Neutrophil (primary cell): Measurements from ENCODE around the gene GUCY1A1.

Experiments
- H3K27ac ChIP-seq: fragments of 200-600 bp; sonication (generic); 2 replicates; pipeline ENCODE4 v1.5.1; 2016; ENCODE audit warnings: mild to moderate bottlenecking, moderate library complexity
- H3K27me3 ChIP-seq: fragments of 200-600 bp; sonication (generic); 2 replicates; pipeline ENCODE4 v1.6.0; 2016; ENCODE audit warnings: mild to moderate bottlenecking
- H3K36me3 ChIP-seq: fragments of 200-600 bp; sonication (generic); 2 replicates; pipeline ENCODE4 v1.5.1; 2017
- H3K4me1 ChIP-seq, 2 experiments: fragments of 200-600 bp in 1 of 2; sonication (generic) in 1 of 2; 1 replicate in 1 of 2; 2 replicates in 1 of 2; pipeline versions ENCODE4 v1.5.1 to v1.6.1; 2013 to 2016; ENCODE audit warnings: low read depth in 1 of 2, low read length in 1 of 2, mild to moderate bottlenecking in 1 of 2, moderate library complexity in 1 of 2; ENCODE audit not compliant: control insufficient read depth in 1 of 2, insufficient read depth in 1 of 2
- H3K4me3 ChIP-seq, 2 experiments: fragments of 200-600 bp in 1 of 2; sonication (generic) in 1 of 2; 1 replicate in 1 of 2; 2 replicates in 1 of 2; pipeline ENCODE4 v1.5.1; 2013 to 2016; ENCODE audit warnings: low read depth in 1 of 2, low read length in 1 of 2, mild to moderate bottlenecking in 1 of 2, moderate library complexity in 1 of 2
- H3K9me3 ChIP-seq: fragments of 200-600 bp; sonication (generic); 2 replicates; pipeline ENCODE4 v1.5.1; 2016
- CTCF ChIP-seq: fragments of 200-600 bp; sonication (generic); IDR thresholded peaks from 2 replicates; pipeline ENCODE4 v1.5.1; 2016; ENCODE audit warnings: antibody characterized with exemption

GUCY1A1 gene

DNA sequence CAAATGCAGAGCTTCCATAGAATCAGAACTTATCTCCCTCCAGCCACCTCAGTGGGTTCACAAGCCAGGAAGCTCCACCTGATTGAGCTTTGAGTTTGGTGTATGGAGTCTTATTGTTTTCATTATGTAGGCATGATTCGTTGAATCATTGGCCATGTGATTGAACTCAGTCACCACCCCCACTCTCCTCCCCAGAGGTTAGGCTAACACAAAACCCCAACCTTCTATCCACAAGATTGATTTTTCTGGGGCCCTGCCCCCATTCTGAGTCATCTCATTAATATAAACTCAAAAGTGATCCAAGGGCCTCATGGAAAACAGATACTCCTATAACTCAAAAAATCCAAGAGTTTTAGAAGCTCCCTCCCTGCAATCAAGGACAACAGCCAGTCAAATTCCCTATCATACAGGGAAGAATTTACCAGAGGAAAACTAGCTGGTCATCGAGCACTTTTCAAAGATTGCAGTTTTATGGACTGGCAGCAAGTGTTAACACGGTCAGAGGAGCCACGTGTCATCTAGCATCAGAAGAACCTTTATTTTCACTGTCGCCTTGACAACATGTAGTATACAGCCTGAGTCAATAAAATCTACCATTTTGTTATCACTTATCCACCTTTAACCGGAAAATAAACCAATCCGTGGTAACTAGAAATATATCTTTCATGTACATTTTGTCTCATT is 56.3 kb downstream of the GUCY1A1 start:
- Histone ChIP-seq H3K36me3 (no peaks in the 10 kb centered on the region), H3K27ac (no peak overlapping the region), H3K4me3 (no peak overlapping the region), H3K27me3 (no peaks in the 10 kb centered on the region), H3K4me1 (no peaks in the 10 kb centered on the region), H3K9me3 (no peaks in the 10 kb centered on the region)
- no peak for TF ChIP-seq CTCF

- no peaks in the 10 kb centered on the region for H3K9me3 ChIP-seq
- no peak overlapping the region for H3K4me3 ChIP-seq
- no peaks in the 10 kb centered on the region for H3K36me3 ChIP-seq
- H3K4me1 ChIP-seq: no peaks in the 10 kb centered on the region
- no peak for TF ChIP-seq CTCF
- H3K27ac ChIP-seq: no peak overlapping the region
- H3K27me3 ChIP-seq: no peaks in the 10 kb centered on the region
Observed at GRCh38 chr4:155724731-155725130, 58.1 kb downstream of the GUCY1A1 start.

GRCh38 chr4:155734065-155734464 is 67.4 kb downstream of the GUCY1A1 start:
- no peak for TF ChIP-seq CTCF
- Histone ChIP-seq H3K4me1 (no peaks in the 10 kb centered on the region), H3K36me3 (no peaks in the 10 kb centered on the region), H3K27me3 (no peaks in the 10 kb centered on the region), H3K9me3 (no peaks in the 10 kb centered on the region), H3K4me3 (no peak overlapping the region), H3K27ac (no peak overlapping the region)

GRCh38 chr4:155734951-155735350 is 68.3 kb downstream of the GUCY1A1 start:
- Histone ChIP-seq H3K27ac (no peak overlapping the region), H3K4me3 (no peak overlapping the region), H3K27me3 (no peaks in the 10 kb centered on the region), H3K4me1 (no peaks in the 10 kb centered on the region), H3K9me3 (no peaks in the 10 kb centered on the region), H3K36me3 (no peaks in the 10 kb centered on the region)
- TF ChIP-seq CTCF: no peak

DNA sequence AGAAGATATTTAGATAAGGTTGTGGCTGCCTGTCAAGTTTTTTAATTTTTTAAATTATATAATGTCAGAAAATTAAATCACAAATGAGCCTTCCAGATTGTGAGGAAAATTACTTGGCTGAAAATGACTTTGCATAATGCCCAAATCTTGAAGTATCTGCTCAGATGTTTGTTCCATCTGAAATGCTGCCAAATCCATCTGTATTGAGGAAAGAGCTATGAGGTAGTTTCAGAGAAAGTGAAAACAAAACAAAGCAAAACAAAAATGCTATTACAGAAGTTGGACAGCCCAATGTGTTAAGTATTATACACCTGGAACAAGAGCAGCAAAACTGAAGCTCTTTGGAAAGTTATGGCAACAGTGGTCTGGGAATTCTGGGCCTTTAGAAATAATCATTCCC is 68.8 kb downstream of the GUCY1A1 start:
- no peak for TF ChIP-seq CTCF
- Histone ChIP-seq H3K36me3 (no peaks in the 10 kb centered on the region), H3K4me3 (no peak overlapping the region), H3K27me3 (no peaks in the 10 kb centered on the region), H3K9me3 (no peaks in the 10 kb centered on the region), H3K27ac (no peak overlapping the region), H3K4me1 (no peaks in the 10 kb centered on the region)
